GM18519 (cell line): Measurements from ENCODE around the gene CEP85L.

Experiments
- ATAC-seq: cut with Tn5 transposase; IDR thresholded peaks from one replicate; pipeline ENCODE4 v1.9.1; 2021; ENCODE audit warnings: mild to moderate bottlenecking, moderate library complexity; ENCODE audit not compliant: unreplicated experiment, low FRiP score

CEP85L gene

GRCh38 chr6:118581489-118581959 lies 69.9 kb downstream of the CEP85L start:
- ATAC-seq: no peak

GRCh38 chr6:118580585-118581419 lies 70.6 kb downstream of the CEP85L start:
- ATAC-seq: no peak

DNA sequence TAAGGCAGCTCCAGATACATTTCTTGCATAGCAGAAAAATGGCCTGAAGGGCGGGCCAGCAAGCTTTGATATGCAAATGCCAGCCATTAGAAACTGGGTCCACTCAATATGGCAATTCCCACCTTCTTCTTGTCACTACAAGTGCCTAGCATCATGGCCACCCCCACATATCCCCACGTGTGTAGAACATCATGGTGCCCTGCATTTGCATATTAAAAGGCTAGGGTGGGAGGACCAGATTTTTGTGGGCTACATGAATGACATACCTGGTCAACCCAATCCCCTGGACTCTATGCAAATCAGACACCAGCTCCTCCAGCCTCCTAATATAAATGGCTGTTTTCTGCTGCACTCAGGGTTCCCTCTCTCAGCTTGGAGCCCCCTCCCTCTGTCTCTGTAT lies 71.6 kb downstream of the CEP85L start:
- ATAC-seq: no peak

GRCh38 chr6:118578617-118579016 lies 72.8 kb downstream of the CEP85L start:
- no peak for ATAC-seq

DNA sequence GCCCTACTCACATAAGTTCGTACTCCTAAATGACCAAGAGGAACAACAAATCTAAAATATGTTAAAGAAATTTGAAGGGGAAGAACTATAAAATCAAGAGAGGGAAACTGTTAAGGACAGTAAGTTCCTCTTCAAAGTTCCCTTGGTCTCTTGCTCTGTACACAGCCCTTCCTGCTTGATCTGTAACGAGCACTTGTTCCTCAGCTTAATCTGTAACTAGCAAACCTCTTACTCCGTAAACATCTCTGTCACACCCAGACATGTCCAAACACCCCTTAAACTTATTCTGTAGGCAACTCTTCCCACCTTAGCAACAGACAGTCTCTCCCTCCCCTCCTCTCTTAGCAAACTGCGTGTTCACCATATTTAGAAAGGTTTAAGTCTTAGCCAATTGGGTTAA lies 73.4 kb downstream of the CEP85L start:
- ATAC-seq: no peak

GRCh38 chr6:118574051-118574865 lies 77.1 kb downstream of the CEP85L start:
- ATAC-seq: no peak

DNA sequence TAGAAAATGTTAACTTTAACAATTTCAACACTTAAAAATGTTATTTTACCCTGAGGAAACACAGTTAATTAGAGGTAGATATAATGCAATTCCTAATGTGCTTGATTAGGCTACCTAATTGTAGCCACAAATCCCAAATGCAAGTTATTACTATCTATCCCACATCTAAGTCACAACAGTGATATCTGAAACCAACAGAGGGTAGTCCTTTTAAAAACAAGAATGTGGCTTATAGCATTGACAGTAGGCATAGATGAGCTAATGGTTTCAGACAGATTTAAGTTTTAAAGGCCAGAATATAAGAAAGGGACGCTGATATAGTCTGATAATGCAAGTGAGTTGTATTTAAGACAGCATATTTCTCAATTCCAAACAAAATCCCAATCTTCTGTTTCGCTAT lies 80.3 kb downstream of the CEP85L start:
- ATAC-seq: no peak

DNA sequence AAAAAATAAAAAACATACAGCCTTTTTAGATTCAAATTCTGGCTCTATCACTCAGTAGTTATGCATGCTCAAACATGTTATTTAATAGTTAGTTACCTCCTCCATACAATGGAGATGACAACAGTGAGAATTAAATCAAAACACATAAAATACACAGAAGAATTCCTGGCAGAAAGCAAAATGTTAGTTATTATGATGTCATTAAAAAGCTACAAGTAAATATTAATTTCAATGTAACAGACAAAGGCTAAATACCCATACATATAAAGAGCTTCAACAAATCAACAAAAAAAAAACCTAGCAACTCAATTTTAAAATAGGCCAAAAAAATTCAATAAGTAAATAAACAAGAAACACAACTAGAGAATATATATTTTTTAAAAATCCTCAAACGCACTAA lies 81.9 kb downstream of the CEP85L start:
- no peak for ATAC-seq

DNA sequence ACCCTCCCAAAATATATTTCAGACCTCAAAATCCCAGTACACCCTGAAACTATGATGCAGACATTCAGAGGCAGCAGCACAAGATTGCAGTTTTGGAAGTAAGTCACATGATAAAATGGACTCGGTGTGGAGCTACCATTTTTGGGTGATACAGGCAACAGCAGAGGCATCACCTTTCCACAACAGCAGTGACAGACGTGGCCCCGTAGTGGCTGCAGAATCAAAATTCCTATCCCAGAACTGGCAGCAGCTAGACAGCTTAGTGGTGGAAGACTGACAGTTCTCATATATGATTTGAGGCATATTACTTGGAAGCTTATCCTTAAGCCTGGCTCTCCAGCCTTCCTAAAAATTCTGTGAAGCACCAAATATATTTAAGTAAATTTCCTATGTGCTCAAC lies 83.4 kb downstream of the CEP85L start:
- ATAC-seq: no peak

DNA sequence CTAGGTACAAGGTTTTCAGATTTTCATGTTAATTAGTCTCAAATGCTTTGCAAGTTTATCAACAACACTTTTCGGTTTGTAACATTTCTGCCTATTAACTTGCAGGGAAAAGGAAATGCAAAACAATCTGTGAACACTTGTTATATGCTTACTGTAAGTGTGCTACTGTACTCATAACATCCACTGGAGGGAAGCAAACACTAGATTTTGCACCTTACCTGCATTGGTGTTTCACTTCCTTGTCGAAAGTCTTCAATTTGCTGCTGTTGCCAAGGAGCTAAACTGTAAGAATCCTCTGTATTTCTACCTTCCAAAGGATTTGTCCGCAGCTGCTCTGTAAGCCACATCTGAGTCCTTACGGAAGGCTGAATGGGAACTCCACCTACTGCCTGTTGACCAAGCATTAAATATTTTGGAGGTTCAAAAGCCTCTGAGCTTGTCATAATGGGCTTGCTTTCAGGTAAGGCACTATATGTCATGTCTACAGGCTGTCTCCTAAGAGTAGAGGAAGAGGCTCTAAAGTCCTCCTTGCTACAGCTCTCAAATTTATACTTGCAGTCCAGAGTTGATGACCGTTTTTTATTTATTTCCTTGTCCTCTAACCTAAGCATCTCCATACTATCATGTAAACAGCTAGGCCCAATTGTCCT lies 86.0 kb downstream of the CEP85L start:
- peak; percentile 100 for ATAC-seq

DNA sequence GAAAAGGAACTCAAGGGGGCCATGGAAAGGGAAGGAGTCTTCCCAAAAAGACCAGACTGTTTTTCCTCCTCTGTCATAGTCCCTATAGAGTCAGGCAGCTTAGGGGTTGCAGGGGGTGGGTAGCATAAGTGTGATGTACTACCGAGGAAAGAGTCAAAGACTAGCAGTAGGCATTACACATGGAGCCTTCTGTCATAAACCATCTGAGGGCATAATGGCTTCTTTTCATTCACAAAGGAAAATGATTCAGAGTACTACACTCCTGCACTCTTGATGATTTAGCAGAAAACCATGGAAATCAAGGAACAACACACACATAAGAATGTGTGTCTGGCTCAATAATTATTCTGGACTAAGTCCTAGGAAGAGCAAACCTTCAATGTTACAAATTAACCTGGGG lies 88.4 kb downstream of the CEP85L start:
- ATAC-seq: no peak

GRCh38 chr6:118562248-118562647 lies 89.1 kb downstream of the CEP85L start:
- no peak for ATAC-seq

DNA sequence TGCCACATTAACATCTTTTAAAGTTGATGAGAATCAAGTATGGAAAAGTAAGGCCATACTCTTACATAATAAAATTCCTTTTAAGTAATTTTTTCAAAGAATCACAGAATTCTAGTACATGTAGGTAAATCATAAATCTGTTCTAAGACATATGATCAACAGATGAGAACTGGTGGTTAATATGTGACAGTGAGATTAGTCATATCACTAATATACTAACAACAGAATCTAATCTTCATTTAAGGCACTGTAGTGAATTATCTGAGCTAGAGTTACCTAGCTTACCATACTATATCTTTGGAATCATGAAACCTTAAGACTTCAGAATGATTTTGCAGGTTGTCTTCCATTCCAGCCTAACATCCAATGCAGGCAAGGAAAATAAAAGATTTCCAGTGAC lies 91.7 kb downstream of the CEP85L start:
- peak; percentile 58 for ATAC-seq

DNA sequence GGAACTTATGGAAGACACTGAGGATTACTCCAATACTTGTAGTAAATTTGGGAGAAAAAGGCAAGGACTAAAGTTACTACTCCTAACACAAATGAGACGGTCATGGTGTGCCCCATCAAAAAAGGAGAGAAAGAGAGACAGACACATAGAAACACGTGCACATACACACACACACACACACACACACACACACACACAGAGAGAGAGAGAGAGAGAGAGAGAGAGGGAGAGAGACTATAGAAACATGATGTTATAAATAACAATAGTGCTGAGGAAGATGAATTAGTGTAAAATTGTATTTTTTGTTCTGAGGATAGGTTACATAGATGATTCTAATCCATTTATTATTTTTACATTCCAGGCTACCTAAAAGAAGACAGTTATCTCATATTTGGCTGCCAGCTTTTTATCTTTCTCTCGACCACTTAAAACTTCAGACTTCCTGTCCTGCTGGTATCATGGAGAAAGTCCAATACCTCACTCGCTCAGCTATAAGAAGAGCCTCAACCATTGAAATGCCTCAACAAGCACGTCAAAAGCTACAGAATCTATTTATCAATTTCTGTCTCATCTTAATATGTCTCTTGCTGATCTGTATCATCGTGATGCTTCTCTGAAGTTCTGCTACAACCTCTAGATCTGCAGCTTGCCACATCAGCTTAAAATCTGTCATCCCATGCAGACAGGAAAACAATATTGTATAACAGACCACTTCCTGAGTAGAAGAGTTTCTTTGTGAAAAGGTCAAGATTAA lies 92.8 kb downstream of the CEP85L start:
- no peak for ATAC-seq

DNA sequence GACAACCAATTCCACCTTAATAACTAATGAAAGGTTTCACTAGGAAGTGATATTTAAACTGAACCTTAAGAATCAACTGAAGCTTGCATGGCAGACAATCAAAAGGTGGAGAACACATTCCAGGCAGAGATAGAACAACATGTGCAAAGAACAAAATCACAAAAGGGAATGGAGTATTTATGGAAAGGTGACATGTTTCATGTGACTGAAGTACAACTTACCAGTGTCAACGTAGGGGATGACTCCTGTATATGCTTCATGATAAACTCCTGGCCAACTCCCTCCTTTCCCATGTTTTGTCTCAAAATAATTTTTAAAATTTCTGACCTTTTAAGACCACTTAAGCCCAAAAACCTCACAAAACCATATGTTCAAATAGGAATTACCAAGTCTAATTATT lies 96.7 kb downstream of the CEP85L start:
- no peak for ATAC-seq

DNA sequence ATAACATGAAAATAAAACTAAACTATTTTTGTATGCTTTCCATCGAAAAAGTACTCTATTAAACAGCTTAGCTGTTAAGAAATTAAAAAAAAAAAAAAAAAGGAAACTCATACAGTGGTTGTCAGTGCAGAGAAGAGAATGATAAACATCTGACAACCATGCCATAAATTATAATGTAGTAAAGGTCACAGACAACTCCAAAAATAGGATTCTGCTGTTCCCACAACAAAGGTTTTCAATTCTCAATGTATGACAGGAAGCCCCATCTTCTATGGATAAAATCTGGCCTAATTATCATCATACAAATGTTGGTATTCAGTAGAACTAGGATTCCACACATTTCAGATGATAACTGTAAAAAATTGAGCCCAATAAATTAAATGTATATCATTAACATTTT lies 98.3 kb downstream of the CEP85L start:
- ATAC-seq: no peak

DNA sequence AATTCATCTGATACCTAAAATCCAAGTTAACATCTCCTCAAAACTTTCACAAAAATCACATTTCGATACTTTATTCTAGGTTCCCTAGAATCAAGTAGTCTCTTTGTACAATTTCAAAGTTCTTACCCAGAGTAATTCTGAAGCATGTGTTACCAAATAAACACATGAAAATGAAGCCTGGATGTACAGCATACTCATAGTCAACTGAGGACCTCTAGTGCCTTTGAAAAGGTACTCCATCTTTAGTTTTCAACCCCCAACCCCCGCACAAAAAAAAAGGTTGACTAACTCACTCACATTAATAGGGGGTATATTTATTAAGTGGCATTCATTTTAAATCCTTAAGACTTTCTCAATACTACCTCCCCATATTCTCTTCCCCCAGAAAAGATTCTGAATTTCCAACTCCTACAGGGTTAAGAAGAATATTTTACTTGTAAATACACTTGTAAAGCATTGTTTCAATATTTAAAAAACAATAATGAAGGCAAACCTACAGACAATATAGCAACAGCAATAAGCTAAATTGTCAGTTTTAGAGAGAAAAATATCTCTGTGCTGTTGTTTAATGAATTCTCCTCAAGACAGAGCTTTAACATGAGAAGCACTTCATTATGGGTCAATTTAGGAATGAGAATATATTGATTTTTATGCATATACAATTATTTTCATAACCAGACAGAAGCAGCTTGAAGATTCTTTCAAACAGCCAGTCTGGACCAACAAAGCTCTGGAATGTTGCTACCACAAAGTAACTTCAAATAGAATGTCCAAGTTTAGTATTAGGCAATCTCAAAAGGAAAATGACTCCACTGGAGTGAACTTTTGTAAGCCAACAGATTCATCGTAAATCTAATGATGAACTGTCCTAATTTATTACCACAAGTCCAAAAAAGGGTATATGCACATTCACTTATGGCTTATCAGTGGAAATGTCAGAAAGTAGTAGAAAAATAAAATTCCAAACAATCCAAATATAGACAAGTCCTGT lies 100.0 kb downstream of the CEP85L start:
- ATAC-seq: peak; percentile 87

GRCh38 chr6:118548613-118549012 lies 102.8 kb downstream of the CEP85L start:
- ATAC-seq: no peak

- ATAC-seq: no peak
Measured at GRCh38 chr6:118548136-118548535, 103.3 kb downstream of the CEP85L start, which contains the start of gene PLN. Gene PLN, plus strand, starts transcription at chr6:118548296. Its CDS starts 10,626 bp downstream, at chr6:118558922.
